Glutamatergic neuron (in vitro differentiated cells): ENCODE measurements around the gene RPL3. TPM values are rescaled to one million over a fixed set of nuclear protein-coding genes. Genes with fewer than 3 reads are reported as not detected.

Experiments used
- DNase-seq: peaks from one replicate; pipeline ENCODE4 v3.0.0; 2022
- H3K27ac Mint-ChIP-seq: one replicate; pipeline ENCODE4 v1.8.0; 2020; ENCODE audit warnings: mild to moderate bottlenecking, mixed read lengths, inconsistent platforms; ENCODE audit not compliant: unreplicated experiment
- H3K27me3 Mint-ChIP-seq: one replicate; pipeline ENCODE4 v1.8.0; 2020; ENCODE audit warnings: mild to moderate bottlenecking, moderate library complexity, mixed read lengths, inconsistent platforms; ENCODE audit not compliant: unreplicated experiment
- H3K36me3 Mint-ChIP-seq: one replicate; pipeline ENCODE4 v1.8.0; 2020; ENCODE audit warnings: mild to moderate bottlenecking, mixed read lengths, inconsistent platforms; ENCODE audit not compliant: unreplicated experiment
- H3K4me1 Mint-ChIP-seq: one replicate; pipeline ENCODE4 v1.8.0; 2020; ENCODE audit warnings: mild to moderate bottlenecking, low read depth, mixed read lengths, inconsistent platforms; ENCODE audit not compliant: unreplicated experiment
- H3K4me3 Mint-ChIP-seq: one replicate; pipeline ENCODE4 v1.8.0; 2020; ENCODE audit warnings: mild to moderate bottlenecking, mixed read lengths, inconsistent platforms; ENCODE audit not compliant: unreplicated experiment
- H3K9me3 Mint-ChIP-seq: one replicate; pipeline ENCODE4 v1.8.0; 2020; ENCODE audit warnings: mild to moderate bottlenecking, moderate library complexity, mixed read lengths, inconsistent platforms; ENCODE audit not compliant: unreplicated experiment
- CTCF ChIP-seq: fragments of 200-600 bp; sonication (generic); IDR thresholded peaks from one replicate; pipeline ENCODE4 v1.5.0; 2021; ENCODE audit not compliant: partially characterized antibody, unreplicated experiment
- total RNA-seq: library from RNA; stranded (reverse); fragmentation: NEBNext Ultra II Directional; extraction: Animal tissue kit (Norgen Biotek cat#: 25700); gene quantifications from one replicate; pipeline ENCODE4 v1.2.1, GENCODE V29; 2021; ENCODE audit not compliant: unreplicated experiment

The RPL3 gene
- total RNA-seq, 1 donor from 2014 or later, result 1,061 TPM

GRCh38 chr22:39289975-39290720 lies 29.3 kb downstream of the RPL3 start:
- no peak for TF ChIP-seq CTCF
- Mint-ChIP-seq H3K27me3 (peaks cover 4% of the 10 kb centered on the region), H3K4me1 (no peaks in the 10 kb centered on the region), H3K9me3 (peaks cover 2% of the 10 kb centered on the region), H3K36me3 (no peaks in the 10 kb centered on the region), H3K4me3 (no peak overlapping the region), H3K27ac (no peak overlapping the region)
- no peak for DNase-seq

GRCh38 chr22:39289533-39289932 lies 29.9 kb downstream of the RPL3 start:
- no peaks in the 10 kb centered on the region for H3K36me3 Mint-ChIP-seq
- no peak for TF ChIP-seq CTCF
- H3K27me3 Mint-ChIP-seq, result peaks cover 4% of the 10 kb centered on the region
- H3K4me3 Mint-ChIP-seq, result no peak overlapping the region
- H3K9me3 Mint-ChIP-seq, result peaks cover 2% of the 10 kb centered on the region
- H3K27ac Mint-ChIP-seq, result no peak overlapping the region
- no peak for DNase-seq
- no peaks in the 10 kb centered on the region for H3K4me1 Mint-ChIP-seq

- Mint-ChIP-seq H3K4me1 (no peaks in the 10 kb centered on the region), H3K4me3 (no peak overlapping the region), H3K27me3 (peaks cover 6% of the 10 kb centered on the region), H3K9me3 (peaks cover 3% of the 10 kb centered on the region), H3K36me3 (no peaks in the 10 kb centered on the region), H3K27ac (no peak overlapping the region)
- TF ChIP-seq CTCF, result no peak
- DNase-seq, result no peak
Observed at GRCh38 chr22:39288135-39288898, 31.1 kb downstream of the RPL3 start.

GRCh38 chr22:39287076-39287725 lies 32.2 kb downstream of the RPL3 start:
- Mint-ChIP-seq H3K27me3 (peaks cover 6% of the 10 kb centered on the region), H3K4me3 (no peak overlapping the region), H3K9me3 (peaks cover 3% of the 10 kb centered on the region), H3K36me3 (no peaks in the 10 kb centered on the region), H3K4me1 (no peaks in the 10 kb centered on the region), H3K27ac (no peak overlapping the region)
- DNase-seq, result no peak
- no peak for TF ChIP-seq CTCF
